Activated gamma-delta T cell treated with anti-CD3 and anti-CD28 coated beads, Interleukin-2, amount 50 U/mL, for 16 hours (primary cell): ENCODE data around the gene CORO6.
"Not testable (repeated sequence)": the region's sequence is repeated elsewhere in the genome, so short reads cannot be mapped to it uniquely, and the experiment has no call there.

Experiments used
- DNase-seq: peaks from one replicate; pipeline ENCODE4 v3.0.0-alpha.2; 2020; ENCODE audit warnings: low read depth

Gene CORO6

GRCh38 chr17:29622337-29623282 lies at the start of gene CORO6:
CORO6 (minus strand) TSS chr17:29622912; CDS start chr17:29621421, 1,491 bp downstream.
- DNase-seq = no peak

- DNase-seq = no peak
Measured at GRCh38 chr17:29671661-29672060, 48.9 kb upstream of the CORO6 start.

- no peak for DNase-seq
Measured at GRCh38 chr17:29669266-29669665, 46.6 kb upstream of the CORO6 start.

GRCh38 chr17:29667969-29668368 lies 45.3 kb upstream of the CORO6 start:
- DNase-seq = no peak

- no peak for DNase-seq
Measured at GRCh38 chr17:29665481-29665810, 42.7 kb upstream of the CORO6 start.

GRCh38 chr17:29664743-29665480 lies 42.2 kb upstream of the CORO6 start:
- no peak for DNase-seq

- no peak for DNase-seq
Measured at GRCh38 chr17:29663155-29663554, 40.4 kb upstream of the CORO6 start.

GRCh38 chr17:29661213-29661612 lies 38.5 kb upstream of the CORO6 start:
- no peak for DNase-seq

- DNase-seq = no peak
Measured at GRCh38 chr17:29659155-29659554, 36.4 kb upstream of the CORO6 start.

- no peak for DNase-seq
Measured at GRCh38 chr17:29655323-29655722, 32.6 kb upstream of the CORO6 start.

- DNase-seq = no peak
Measured at GRCh38 chr17:29653995-29654714, 31.4 kb upstream of the CORO6 start.

- no peak for DNase-seq
Measured at GRCh38 chr17:29652976-29653375, 30.3 kb upstream of the CORO6 start.

GRCh38 chr17:29651913-29652312 lies 29.2 kb upstream of the CORO6 start:
- not testable (repeated sequence) for DNase-seq

- DNase-seq = no peak
Measured at GRCh38 chr17:29650396-29650795, 27.7 kb upstream of the CORO6 start.

- no peak for DNase-seq
Measured at GRCh38 chr17:29649359-29649758, 26.6 kb upstream of the CORO6 start.

- no peak for DNase-seq
Measured at GRCh38 chr17:29648005-29648404, 25.3 kb upstream of the CORO6 start.

GRCh38 chr17:29645515-29646051 lies 22.9 kb upstream of the CORO6 start:
- no peak for DNase-seq

GRCh38 chr17:29643817-29644160 lies 21.1 kb upstream of the CORO6 start:
- no peak for DNase-seq

- no peak for DNase-seq
Measured at GRCh38 chr17:29642171-29642611, 19.5 kb upstream of the CORO6 start.

- DNase-seq = no peak
Measured at GRCh38 chr17:29640981-29641642, 18.4 kb upstream of the CORO6 start.

- no peak for DNase-seq
Measured at GRCh38 chr17:29640413-29640812, 17.7 kb upstream of the CORO6 start.

GRCh38 chr17:29633886-29634285 lies 11.2 kb upstream of the CORO6 start:
- no peak for DNase-seq
